ENCODE measurements around the gene FBXL2.
"Not testable (repeated sequence)": the region's sequence is repeated elsewhere in the genome, so short reads cannot be mapped to it uniquely, and the experiment has no call there.

FBXL2 gene

GRCh38 chr3:33317963-33318709 is 40.9 kb downstream of the FBXL2 start:
- DNase-seq, result no peak

GRCh38 chr3:33318710-33319380 is 41.6 kb downstream of the FBXL2 start:
- DNase-seq, result peak in 1 of 2 experiments; percentile 2

GRCh38 chr3:33322412-33322811 is 45.2 kb downstream of the FBXL2 start:
- DNase-seq, result no peak

DNA sequence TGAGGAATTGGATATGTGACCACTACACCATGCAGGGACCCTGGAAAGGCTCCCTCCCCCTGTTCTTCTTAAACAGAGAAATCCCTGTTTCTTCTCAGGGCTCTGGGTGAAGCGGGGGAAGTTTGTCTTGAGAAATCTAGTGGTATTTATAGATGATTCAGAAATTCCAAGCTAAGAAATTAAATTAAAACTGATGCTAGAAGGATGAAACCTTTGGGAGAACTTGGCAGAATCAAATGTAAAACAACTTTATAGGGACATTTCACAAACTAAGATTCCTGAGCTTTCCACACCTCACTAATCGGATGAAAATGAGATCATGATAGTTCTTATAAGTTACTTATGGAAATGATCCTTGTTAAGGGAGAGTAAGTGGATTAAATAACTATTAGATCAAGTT is 54.2 kb downstream of the FBXL2 start:
- peak in 1 of 2 experiments; percentile 0 for DNase-seq

- DNase-seq, result no peak
Observed at GRCh38 chr3:33334364-33334763, 57.1 kb downstream of the FBXL2 start.

DNA sequence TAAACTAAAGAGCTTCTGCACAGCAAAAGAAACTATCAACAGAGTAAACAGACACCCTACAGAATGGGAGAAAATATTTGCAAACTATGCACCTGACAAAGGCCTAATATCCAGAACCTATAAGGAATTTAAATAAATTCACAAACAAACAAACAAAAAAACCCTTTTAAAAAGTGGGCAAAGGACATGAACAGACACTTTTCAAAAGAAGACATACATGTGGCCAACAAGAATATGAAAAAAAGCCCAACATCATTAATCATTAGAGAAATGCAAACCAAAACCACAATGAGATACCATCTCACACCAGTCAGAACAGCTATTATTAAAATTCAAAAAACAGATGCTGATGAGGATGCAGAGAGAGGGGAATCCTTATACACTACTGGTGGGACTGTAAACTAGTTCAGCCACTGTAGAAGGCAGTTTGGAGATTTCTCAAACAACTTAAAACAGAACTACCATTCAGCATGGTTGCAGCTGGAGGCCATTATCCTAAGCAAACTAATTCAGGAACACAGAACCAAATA is 61.8 kb downstream of the FBXL2 start:
- not testable (repeated sequence) for DNase-seq

DNA sequence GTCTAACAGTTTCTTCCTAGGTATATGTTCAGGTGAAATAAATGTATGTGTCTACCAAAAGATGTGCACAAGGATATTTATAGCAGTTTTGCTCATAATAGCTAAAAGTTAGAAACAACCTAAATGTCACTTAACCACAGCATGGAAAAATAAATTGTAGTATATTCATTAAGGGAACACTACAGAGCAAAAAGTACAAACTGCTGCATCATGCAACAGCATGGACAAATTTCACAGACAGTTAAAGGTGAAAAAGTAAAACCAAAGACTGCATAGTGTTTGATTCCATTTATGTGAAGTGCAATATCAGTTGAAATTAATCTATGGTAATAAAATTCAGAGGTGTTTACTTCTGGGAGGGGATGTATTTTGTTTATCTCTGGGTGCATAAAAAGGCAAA is 62.5 kb downstream of the FBXL2 start:
- DNase-seq, result no peak

- DNase-seq, result no peak
Observed at GRCh38 chr3:33355611-33356010, 78.4 kb downstream of the FBXL2 start.

DNA sequence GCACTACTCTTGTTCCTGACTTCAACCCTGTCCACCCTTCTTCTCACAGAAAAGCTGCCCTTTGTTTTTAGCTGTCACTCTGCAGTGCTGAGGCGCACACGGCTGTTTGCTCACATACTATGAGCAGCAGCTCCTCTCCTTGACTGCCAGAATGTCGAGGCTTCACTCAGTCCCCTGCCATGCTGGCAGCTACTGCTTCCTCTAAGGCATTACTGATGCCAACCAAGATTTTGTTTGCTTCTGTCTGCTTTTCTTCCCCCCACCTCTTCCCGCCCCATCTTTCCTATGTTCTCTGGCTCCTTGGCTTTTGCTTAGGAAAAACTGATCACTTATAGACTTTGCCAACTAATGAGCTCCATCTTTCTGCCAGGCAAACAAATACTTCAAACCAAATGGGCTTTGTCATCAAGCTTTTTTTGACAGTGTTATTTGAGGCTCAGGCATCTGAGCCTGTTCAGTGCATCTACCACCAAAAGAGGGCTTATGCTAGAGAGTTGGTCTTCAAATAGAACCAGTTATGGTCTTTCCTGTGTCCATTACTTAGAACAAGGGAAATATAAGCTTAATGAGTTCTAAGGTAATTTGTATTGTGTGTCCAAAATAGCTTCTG is 81.0 kb downstream of the FBXL2 start:
- DNase-seq, result no peak

GRCh38 chr3:33360136-33360825 is 83.0 kb downstream of the FBXL2 start:
- DNase-seq, result no peak

DNA sequence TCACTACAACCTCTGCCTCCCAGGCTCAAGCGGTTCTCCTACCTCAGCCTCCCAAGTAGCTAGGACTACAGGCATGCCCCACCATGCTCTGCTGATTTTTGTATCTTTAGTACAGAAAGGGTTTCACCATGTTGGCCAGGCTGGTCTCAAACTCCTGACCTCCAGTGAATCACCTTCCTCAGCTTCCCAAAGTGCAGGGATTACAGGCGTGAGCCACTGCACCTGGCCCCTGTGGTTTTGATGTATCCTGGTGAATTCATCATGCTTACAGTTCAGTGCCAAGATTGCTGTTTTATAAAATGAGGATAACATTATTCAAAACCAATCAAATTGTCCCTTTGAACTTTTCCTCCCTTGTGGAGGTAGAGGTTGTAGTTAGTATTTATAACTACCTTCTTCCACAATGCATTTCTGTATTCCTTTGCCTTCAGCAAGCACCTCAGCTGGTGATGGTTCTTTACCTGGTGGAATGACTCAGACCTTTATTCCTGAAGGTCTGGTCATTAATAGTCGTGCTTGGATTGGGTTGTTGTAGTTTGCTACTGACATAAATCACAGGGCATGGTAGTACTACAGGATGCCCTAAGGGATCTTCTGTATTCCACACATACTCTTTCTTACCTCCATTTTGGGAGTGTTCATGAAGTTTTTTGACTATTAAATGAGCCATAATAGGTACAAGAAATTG is 86.0 kb downstream of the FBXL2 start:
- DNase-seq, result no peak

GRCh38 chr3:33364060-33364459 is 86.8 kb downstream of the FBXL2 start:
- DNase-seq, result no peak

GRCh38 chr3:33364531-33365128 is 87.4 kb downstream of the FBXL2 start:
- DNase-seq, result no peak

- peak; percentile 6 to 51 for DNase-seq
Observed at GRCh38 chr3:33372218-33373081, 95.2 kb downstream of the FBXL2 start.

DNA sequence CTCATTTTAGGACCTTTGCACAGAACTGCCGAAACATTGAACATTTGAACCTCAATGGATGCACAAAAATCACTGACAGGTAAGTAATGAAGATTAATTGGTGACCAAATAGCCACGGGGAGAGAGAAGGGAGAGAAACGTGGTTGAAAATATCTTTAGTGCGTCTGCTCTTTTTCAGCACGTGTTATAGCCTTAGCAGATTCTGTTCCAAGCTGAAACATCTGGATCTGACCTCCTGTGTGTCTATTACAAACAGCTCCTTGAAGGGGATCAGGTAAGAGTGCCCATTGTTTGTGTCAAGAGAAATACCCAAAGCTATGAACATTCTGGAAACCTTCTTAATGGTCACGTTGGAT is 95.8 kb downstream of the FBXL2 start:
- DNase-seq, result no peak

DNA sequence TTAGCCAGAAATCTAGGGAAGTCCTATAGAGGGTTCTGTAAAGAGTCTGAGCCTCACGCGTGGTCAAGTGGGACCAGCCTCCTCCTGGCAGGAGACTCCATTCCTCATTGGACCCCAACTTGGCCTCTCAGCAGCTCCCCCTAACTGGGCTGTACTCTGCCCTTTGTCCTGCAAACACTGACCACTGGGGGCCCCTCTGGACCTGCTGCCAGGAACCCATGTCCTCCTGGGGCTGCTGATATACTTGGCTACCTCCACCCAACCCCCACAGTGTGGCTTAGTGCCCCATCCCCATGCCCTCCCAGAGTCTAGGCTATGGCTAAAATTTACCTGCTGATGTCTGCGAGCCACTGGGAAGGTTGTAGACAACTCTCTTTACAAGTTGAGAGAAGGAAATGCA is 100.2 kb downstream of the FBXL2 start:
- no peak for DNase-seq

- DNase-seq, result no peak
Observed at GRCh38 chr3:33377931-33378330, 100.7 kb downstream of the FBXL2 start.

GRCh38 chr3:33380653-33381052 is 103.4 kb downstream of the FBXL2 start:
- no peak for DNase-seq

DNA sequence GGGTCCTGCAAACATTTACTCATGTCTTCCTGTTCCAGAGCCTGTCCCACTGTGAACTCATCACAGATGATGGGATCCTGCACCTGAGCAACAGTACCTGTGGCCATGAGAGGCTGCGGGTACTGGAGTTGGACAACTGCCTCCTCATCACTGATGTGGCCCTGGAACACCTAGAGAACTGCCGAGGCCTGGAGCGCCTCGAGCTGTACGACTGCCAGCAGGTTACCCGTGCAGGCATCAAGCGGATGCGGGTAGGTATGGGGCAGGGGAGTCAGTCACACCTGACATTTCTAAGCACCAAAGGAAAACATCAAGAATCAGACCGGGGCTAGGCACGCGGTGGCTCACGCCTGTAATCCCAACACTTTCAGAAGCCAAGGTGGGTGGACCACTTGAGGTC is 106.7 kb downstream of the FBXL2 start:
- DNase-seq, result no peak

DNA sequence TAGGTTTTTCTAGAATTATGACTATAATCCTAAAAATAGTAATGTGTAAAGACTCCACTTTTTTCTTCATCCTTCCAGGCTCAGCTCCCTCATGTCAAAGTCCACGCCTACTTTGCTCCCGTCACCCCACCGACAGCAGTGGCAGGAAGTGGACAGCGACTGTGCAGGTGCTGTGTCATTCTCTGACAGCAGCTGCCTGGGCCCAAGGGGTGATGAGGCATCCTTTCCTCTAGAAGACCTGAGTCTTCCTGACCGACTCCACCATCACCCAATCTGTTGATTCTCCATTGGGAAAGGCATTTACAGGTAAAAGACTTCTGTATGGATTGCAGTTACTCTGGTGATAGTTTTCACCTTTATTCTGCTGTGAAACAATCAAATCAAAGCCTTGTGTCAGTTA is 108.2 kb downstream of the FBXL2 start:
- DNase-seq, result no peak

GRCh38 chr3:33386631-33387030 is 109.4 kb downstream of the FBXL2 start:
- no peak for DNase-seq
